Lung microvascular endothelial cell (primary cell): ENCODE data around the gene ADCY1. TPM values are rescaled to one million over a fixed set of nuclear protein-coding genes. Genes with fewer than 3 reads are reported as not detected.
A peak's percentile ranks its signal among the peaks of the same experiment; 100 is the strongest.

Experiments used
- DNase-seq, 2 donors: peaks; one replicate each; pipeline versions ENCODE4 v3.0.0 to v3.0.0-alpha.2; 2010; ENCODE audit warnings: low read depth in 2 of 2
- total RNA-seq: library from RNA; depleted of rRNA; stranded (reverse); fragments of >200 nt; gene quantifications from 2 replicates; pipeline ENCODE4 v1.2.1, GENCODE V29; 2014

The ADCY1 gene
- total RNA-seq, 1 donor from 2014 or later, result 0.40 TPM

GRCh38 chr7:45650404-45651394 lies 76.5 kb downstream of the ADCY1 start:
- DNase-seq, result no peak

GRCh38 chr7:45651540-45651939 lies 77.4 kb downstream of the ADCY1 start:
- no peak for DNase-seq

- DNase-seq, result no peak
Measured at GRCh38 chr7:45652630-45653029, 78.5 kb downstream of the ADCY1 start.

GRCh38 chr7:45653209-45653907 lies 79.2 kb downstream of the ADCY1 start:
- no peak for DNase-seq

GRCh38 chr7:45654341-45654740 lies 80.2 kb downstream of the ADCY1 start:
- no peak for DNase-seq

GRCh38 chr7:45655539-45655938 lies 81.4 kb downstream of the ADCY1 start:
- no peak for DNase-seq

GRCh38 chr7:45656431-45656830 lies 82.3 kb downstream of the ADCY1 start:
- DNase-seq, result no peak

GRCh38 chr7:45657136-45657889 lies 83.1 kb downstream of the ADCY1 start:
- DNase-seq, result no peak

- DNase-seq, result no peak
Measured at GRCh38 chr7:45657890-45658715, 83.9 kb downstream of the ADCY1 start.

GRCh38 chr7:45658716-45659495 lies 84.7 kb downstream of the ADCY1 start:
- no peak for DNase-seq

GRCh38 chr7:45659496-45660139 lies 85.5 kb downstream of the ADCY1 start:
- no peak for DNase-seq

GRCh38 chr7:45660201-45660900 lies 86.2 kb downstream of the ADCY1 start:
- DNase-seq, result no peak

GRCh38 chr7:45660901-45661211 lies 86.7 kb downstream of the ADCY1 start:
- no peak for DNase-seq

- DNase-seq, result no peak
Measured at GRCh38 chr7:45661302-45661995, 87.3 kb downstream of the ADCY1 start.

GRCh38 chr7:45662018-45662417 lies 87.8 kb downstream of the ADCY1 start:
- DNase-seq, result no peak

GRCh38 chr7:45662540-45663166 lies 88.5 kb downstream of the ADCY1 start:
- DNase-seq, result no peak

- DNase-seq, result peak; percentile 18 to 40
Measured at GRCh38 chr7:45663167-45663921, 89.2 kb downstream of the ADCY1 start.
